Kidney (tissue), 14 donors: Measurements from ENCODE around the gene MIPEP. TPM values are rescaled to one million over a fixed set of nuclear protein-coding genes. Genes with fewer than 3 reads are reported as not detected.

Source experiments
- DNase-seq, 5 donors: peaks; one replicate each; pipeline ENCODE4 v3.0.0-alpha.2; 2013 to 2020
- FAIRE-seq: peaks from 2 replicates; lab custom pipeline; 2012; peaks lifted over from hg19 to GRCh38; lab: Jason Lieb, UNC
- H3K27ac ChIP-seq, 2 donors: one replicate each; pipeline ENCODE4 v1.7.0; 2013; ENCODE audit warnings: low read depth in 2 of 2, low read length in 2 of 2, inconsistent platforms in 1 of 2
- H3K27me3 ChIP-seq: one replicate; pipeline ENCODE4 v1.7.1; 2013; ENCODE audit warnings: low read length, inconsistent platforms; ENCODE audit not compliant: control insufficient read depth, insufficient read depth
- H3K36me3 ChIP-seq, 3 donors: one replicate each; pipeline versions ENCODE4 v1.7.0 to v1.7.1; 2013; ENCODE audit warnings: low read length in 3 of 3, control low read depth in 1 of 3, inconsistent platforms in 1 of 3; ENCODE audit not compliant: insufficient read depth in 3 of 3, control insufficient read depth in 2 of 3
- H3K4me1 ChIP-seq, 3 donors: one replicate each; pipeline versions ENCODE4 v1.7.0 to v1.7.1; 2013; ENCODE audit warnings: low read length in 3 of 3, inconsistent platforms in 1 of 3, low read depth in 1 of 3; ENCODE audit not compliant: control insufficient read depth in 2 of 3, insufficient read depth in 2 of 3
- H3K4me3 ChIP-seq, 3 donors: one replicate each; pipeline versions ENCODE4 v1.7.0 to v1.8.1; 2013; ENCODE audit warnings: low read length in 3 of 3, control low read depth in 1 of 3, inconsistent platforms in 1 of 3
- H3K9ac ChIP-seq, 3 donors: one replicate each; pipeline versions ENCODE4 v1.7.0 to v1.7.1; 2013; ENCODE audit warnings: low read length in 3 of 3, control low read depth in 1 of 3, inconsistent platforms in 1 of 3
- H3K9me3 ChIP-seq, 3 donors: one replicate each; pipeline versions ENCODE4 v1.7.0 to v1.7.1; 2013; ENCODE audit warnings: low read length in 3 of 3, control low read depth in 1 of 3, inconsistent platforms in 1 of 3; ENCODE audit not compliant: control insufficient read depth in 2 of 3, insufficient read depth in 1 of 3
- intact Hi-C: fragments of 100-400 bp; cut with DNase I; formaldehyde crosslinking; loops from one replicate; pipeline ENCODE4 v1.11.1; 2022
- polyA plus RNA-seq: library from polyadenylated mRNA; stranded (reverse); fragments of 350-450 nt; fragmentation: Illumina TruSeq; extraction: RNeasy Lipid Tissue Mini Kit (QIAGEN cat#74804); gene quantifications from one replicate; pipeline ENCODE4 v1.2.3, GENCODE V29; 2014; ENCODE audit warnings: low read depth, low replicate concordance; ENCODE audit not compliant: insufficient read depth
- total RNA-seq: library from RNA; stranded (reverse); fragmentation: NEBNext Ultra II Directional; extraction: Animal tissue kit (Norgen Biotek cat#: 25700); gene quantifications from one replicate; pipeline ENCODE4 v1.2.1, GENCODE V29; 2021
- TF ChIP-seq, protein P1 (sequence below): IDR thresholded peaks from 3 replicates; pipeline ENCODE4 v1.5.1; 2012; ENCODE audit warnings: mild to moderate bottlenecking, moderate library complexity, borderline replicate concordance; ENCODE audit not compliant: insufficient read depth; ENCODE audit errors: extremely low read depth
- donor health status: control.
- donor health status: control.
- donor health status: control.
- donor health status: control.
- donor health status: control.
- donor health status: DM: yes; HTN: yes; CAD: no.
- donor health status: Normal renal cell carcinoma (clear cell type).

Gene MIPEP
- total and polyA plus RNA-seq, 2 donors from 2014 or later: 29.1 to 46.8 TPM

DNA sequence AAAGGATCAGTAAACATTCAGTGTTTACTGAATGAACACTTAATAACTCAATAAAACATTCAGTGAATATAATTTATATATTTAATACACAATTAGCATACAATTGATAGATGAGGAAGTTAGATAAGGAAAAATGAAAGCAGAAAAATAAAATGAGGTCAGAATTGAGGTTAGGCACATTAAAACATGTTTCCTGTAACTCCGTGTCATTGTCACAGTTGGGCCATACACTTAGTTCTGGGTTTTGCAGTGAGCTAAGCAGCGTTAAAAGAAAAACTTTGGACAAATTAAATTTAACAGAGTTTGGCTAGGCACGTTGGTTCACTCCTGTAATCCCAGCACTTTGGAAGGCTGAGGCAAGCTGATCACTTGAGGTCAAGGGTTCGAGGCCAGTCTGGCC lies 71.4 kb downstream of the MIPEP start:
- H3K36me3 ChIP-seq: no peaks in the 10 kb centered on the region
- no peak overlapping the region for H3K4me3 ChIP-seq
- no peak overlapping the region for H3K9ac ChIP-seq
- no peaks in the 10 kb centered on the region for H3K27me3 ChIP-seq
- H3K9me3 ChIP-seq: no peaks in the 10 kb centered on the region
- intact Hi-C loops: no loop called here
- TF ChIP-seq, protein P1, sequence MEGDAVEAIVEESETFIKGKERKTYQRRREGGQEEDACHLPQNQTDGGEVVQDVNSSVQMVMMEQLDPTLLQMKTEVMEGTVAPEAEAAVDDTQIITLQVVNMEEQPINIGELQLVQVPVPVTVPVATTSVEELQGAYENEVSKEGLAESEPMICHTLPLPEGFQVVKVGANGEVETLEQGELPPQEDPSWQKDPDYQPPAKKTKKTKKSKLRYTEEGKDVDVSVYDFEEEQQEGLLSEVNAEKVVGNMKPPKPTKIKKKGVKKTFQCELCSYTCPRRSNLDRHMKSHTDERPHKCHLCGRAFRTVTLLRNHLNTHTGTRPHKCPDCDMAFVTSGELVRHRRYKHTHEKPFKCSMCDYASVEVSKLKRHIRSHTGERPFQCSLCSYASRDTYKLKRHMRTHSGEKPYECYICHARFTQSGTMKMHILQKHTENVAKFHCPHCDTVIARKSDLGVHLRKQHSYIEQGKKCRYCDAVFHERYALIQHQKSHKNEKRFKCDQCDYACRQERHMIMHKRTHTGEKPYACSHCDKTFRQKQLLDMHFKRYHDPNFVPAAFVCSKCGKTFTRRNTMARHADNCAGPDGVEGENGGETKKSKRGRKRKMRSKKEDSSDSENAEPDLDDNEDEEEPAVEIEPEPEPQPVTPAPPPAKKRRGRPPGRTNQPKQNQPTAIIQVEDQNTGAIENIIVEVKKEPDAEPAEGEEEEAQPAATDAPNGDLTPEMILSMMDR: no peak
- no peaks in the 10 kb centered on the region for H3K4me1 ChIP-seq
- no peak overlapping the region for H3K27ac ChIP-seq
- DNase-seq (no peak), FAIRE-seq (no peak)

DNA sequence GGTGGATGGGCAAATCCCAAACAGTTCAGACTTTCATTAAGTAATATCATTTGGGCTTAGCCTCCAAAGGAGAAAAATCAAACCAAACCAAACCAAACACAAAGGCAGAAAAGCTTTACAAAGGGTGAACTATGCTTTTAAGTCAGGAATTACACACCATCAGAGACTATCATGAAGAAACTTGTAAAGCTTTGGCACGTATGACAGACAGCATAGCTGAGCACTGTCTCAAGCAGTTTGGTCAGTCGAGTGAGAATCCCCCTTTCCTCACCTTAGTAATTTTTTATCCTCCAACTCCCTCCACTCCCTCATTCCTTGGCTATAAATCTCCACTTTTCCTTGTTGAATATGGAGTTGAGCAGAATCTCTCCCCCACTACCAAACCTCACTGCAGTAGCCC lies 72.1 kb downstream of the MIPEP start:
- TF ChIP-seq, protein P1: no peak
- no peak for DNase-seq
- H3K27me3 ChIP-seq: no peaks in the 10 kb centered on the region
- no peak overlapping the region for H3K27ac ChIP-seq
- no peaks in the 10 kb centered on the region for H3K9me3 ChIP-seq
- FAIRE-seq: no peak
- H3K9ac ChIP-seq: no peak overlapping the region
- no peaks in the 10 kb centered on the region for H3K4me1 ChIP-seq
- H3K36me3 ChIP-seq: no peaks in the 10 kb centered on the region
- H3K4me3 ChIP-seq: no peak overlapping the region
- intact Hi-C loops: no loop called here

DNA sequence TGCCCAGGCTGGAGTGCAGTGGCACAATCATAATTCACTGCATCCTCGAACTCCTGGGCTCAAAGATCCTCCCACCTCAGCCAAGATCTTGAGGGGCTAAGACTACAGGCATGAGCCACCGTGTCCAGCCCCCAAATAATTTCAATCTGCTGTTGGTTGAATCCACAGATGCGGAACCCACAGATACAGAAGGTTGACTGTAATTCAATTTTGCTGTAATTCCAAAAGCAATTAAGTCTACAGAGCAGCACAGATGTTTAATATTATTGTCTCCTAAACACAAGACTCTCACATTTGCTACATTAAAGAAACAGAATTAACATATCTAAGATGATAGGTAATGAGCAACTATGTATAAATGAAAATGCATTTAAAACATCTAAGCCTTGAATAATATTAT lies 75.6 kb downstream of the MIPEP start:
- FAIRE-seq: no peak
- no peak overlapping the region for H3K9ac ChIP-seq
- no peaks in the 10 kb centered on the region for H3K27me3 ChIP-seq
- no peaks in the 10 kb centered on the region for H3K36me3 ChIP-seq
- no peak for DNase-seq
- TF ChIP-seq, protein P1: no peak
- no peak overlapping the region for H3K4me3 ChIP-seq
- intact Hi-C loops: no loop called here
- H3K4me1 ChIP-seq: peaks cover 0 to 4% (median 0%) of the 10 kb centered on the region in 3 donors
- H3K9me3 ChIP-seq: no peaks in the 10 kb centered on the region
- H3K27ac ChIP-seq: no peak overlapping the region

DNA sequence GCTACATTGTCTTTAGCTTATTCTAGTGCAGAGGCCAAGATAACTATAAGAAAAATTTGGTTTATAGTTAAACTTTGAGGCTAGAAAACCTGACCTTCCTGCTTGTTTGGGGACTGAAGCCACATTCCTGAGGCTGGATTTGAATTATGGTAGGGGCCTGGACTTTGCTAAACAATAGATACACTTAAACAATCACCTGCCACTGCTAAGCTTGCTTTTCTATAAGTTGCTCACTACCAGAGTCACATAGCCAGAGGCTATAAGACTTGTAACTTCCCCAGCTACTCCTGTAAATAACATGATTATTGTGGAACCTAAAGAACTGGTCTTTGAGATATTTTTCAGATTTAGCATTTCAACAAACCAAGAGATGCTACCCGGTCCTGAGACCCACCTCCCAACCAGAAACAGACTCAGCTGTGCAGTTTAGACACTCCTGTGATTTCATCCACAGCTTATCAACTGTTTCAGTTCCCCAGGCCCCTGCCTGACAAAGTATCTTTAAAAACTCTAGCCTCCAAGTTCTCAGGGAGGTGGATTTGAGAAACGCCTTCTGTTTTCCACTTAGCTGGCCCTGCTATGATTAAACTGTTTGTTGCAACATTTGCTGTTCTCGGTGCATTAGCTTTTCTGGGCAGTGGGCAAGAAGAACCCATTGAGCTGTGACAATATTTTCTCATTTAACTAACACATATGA lies 77.7 kb downstream of the MIPEP start:
- FAIRE-seq: no peak
- no peaks in the 10 kb centered on the region for H3K9me3 ChIP-seq
- H3K27ac ChIP-seq: no peak overlapping the region
- H3K4me3 ChIP-seq: no peak overlapping the region
- DNase-seq: peak in 1 of 5 donors; percentile 12
- H3K4me1 ChIP-seq: peaks cover 0 to 4% (median 0%) of the 10 kb centered on the region in 3 donors
- intact Hi-C loops: no loop called here
- H3K9ac ChIP-seq: no peak overlapping the region
- H3K36me3 ChIP-seq: no peaks in the 10 kb centered on the region
- TF ChIP-seq, protein P1: no peak
- no peaks in the 10 kb centered on the region for H3K27me3 ChIP-seq
